ENCODE measurements around the gene RECQL. TPM values are rescaled to one million over a fixed set of nuclear protein-coding genes. Genes with fewer than 3 reads are reported as not detected.

Gene RECQL
- total and polyA plus RNA-seq, 2 of the 8 experiments (the other 6 are each of a cell fraction or from before 2014, with no cell fraction given): 8.1 to 40.3 TPM

- Histone ChIP-seq H3K14ac (ENCODE audit: insufficient read length) (no peak overlapping the region), H4K91ac (replicated peaks; ENCODE audit: insufficient read length, low read length) (no peak overlapping the region), H2BK12ac (ENCODE audit: low read depth, low read length) (no peak overlapping the region), H3K18ac (ENCODE audit: extremely low read depth, low read length) (no peak overlapping the region), H3K23ac (ENCODE audit: insufficient read length) (no peak overlapping the region), H3K9ac (replicated peaks in 1 of 4; ENCODE audit: extremely low read depth in 1 of 4, low read depth in 3 of 4, low read length in 3 of 4) (no peak overlapping the region), H2BK120ac (replicated peaks; ENCODE audit: low read depth, low read length) (no peak overlapping the region), H2BK20ac (ENCODE audit: low read length) (no peak overlapping the region), H3K23me2 (ENCODE audit: low read depth, low read length) (no peaks in the 10 kb centered on the region), H3K4me2 (ENCODE audit: insufficient read depth in 1 of 2, low read depth in 2 of 2, low read length in 2 of 2) (no peak overlapping the region), H3K4me3 (ENCODE audit: extremely low read depth in 1 of 4, insufficient read depth in 2 of 4, low read depth in 3 of 4, low read length in 4 of 4) (no peak overlapping the region), H3K79me2 (ENCODE audit: control insufficient read depth in 1 of 2, insufficient read depth in 2 of 2, low read length in 2 of 2) (no peaks in the 10 kb centered on the region), H4K5ac (ENCODE audit: insufficient read length, low read depth, low read length) (no peak overlapping the region), H3K79me1 (ENCODE audit: low read depth, low read length) (no peaks in the 10 kb centered on the region), H4K8ac (ENCODE audit: extremely low read depth, insufficient read depth, low read length) (no peak overlapping the region), H3K27me3 (replicated peaks in 1 of 4; ENCODE audit: control insufficient read depth in 3 of 4, extremely low read depth in 1 of 4, insufficient read depth in 3 of 4, low read length in 3 of 4) (no peaks in the 10 kb centered on the region), H3K9me3 (ENCODE audit: insufficient read depth in 2 of 2, low read depth in 1 of 2, low read length in 1 of 2) (no peaks in the 10 kb centered on the region), H3K4me1 (replicated peaks in 1 of 4; ENCODE audit: control insufficient read depth in 3 of 4, insufficient read depth in 4 of 4, low read length in 3 of 4) (no peaks in the 10 kb centered on the region), H3K4ac (replicated peaks; ENCODE audit: insufficient read length, low read depth, low read length) (no peak overlapping the region), H2AK5ac (ENCODE audit: low read depth, low read length) (no peak overlapping the region), H3K56ac (replicated peaks; ENCODE audit: insufficient read length, low read depth, low read length) (no peak overlapping the region), H4K20me1 (replicated peaks in 1 of 2; ENCODE audit: control insufficient read depth in 1 of 2, insufficient read depth in 2 of 2, low read length in 2 of 2) (peaks cover 0 to 2% of the 10 kb centered on the region in 2 experiments), H3K36me3 (ENCODE audit: control insufficient read depth in 2 of 4, insufficient read depth in 4 of 4, low read length in 3 of 4) (peaks cover 0 to 45% (median 11%) of the 10 kb centered on the region in 4 experiments; a peak in 5 of 8 replicates), H2AFZ (ENCODE audit: low read length) (no peak overlapping the region), H2BK15ac (ENCODE audit: low read length) (no peak overlapping the region), H2BK5ac (ENCODE audit: low read depth, low read length) (no peak overlapping the region), H3K27ac (ENCODE audit: low read depth, low read length) (no peak overlapping the region)
- 93% methylated on average over 2 of the region's 2 CpGs; no CpG with 5 or more reads in 1 of the 2 experiments for WGBS, 2 experiments (ENCODE audit: extremely low coverage in 1 of 2, insufficient coverage in 1 of 2, insufficient read length in 1 of 2, insufficient replicate concordance in 2 of 2, low coverage in 1 of 2, low lambda C conversion rate in 2 of 2, missing lambda C conversion rate in 1 of 2)
- FAIRE-seq: no peak
- CTCF ChIA-PET (ENCODE audit: partially characterized antibody): no interaction called here
- POLR2A ChIA-PET (ENCODE audit: partially characterized antibody): no interaction called here
- DNase-seq (ENCODE audit: low read depth in 1 of 2, low spot score in 2 of 2): no peak
- TF ChIP-seq NANOG (IDR thresholded peaks at IDR 0.05; ENCODE audit: insufficient read depth, low read depth, low read length, poor library complexity, severe bottlenecking) (no peak), TBP (IDR thresholded peaks at IDR 0.05; ENCODE audit: low read depth, low read length) (no peak), CREB1 (IDR thresholded peaks at IDR 0.05) (no peak), CBX5 (IDR thresholded peaks at IDR 0.05; ENCODE audit: low read depth, low read length) (no peak), JUND (IDR thresholded peaks at IDR 0.05; ENCODE audit: low read length) (no peak), RNF2 (IDR thresholded peaks at IDR 0.05; ENCODE audit: borderline replicate concordance, low read depth, low read length, missing control alignments, poor library complexity, severe bottlenecking) (no peak), SIX5 (IDR thresholded peaks at IDR 0.05; ENCODE audit: low read depth, low read length) (no peak), HDAC6 (IDR thresholded peaks at IDR 0.05; ENCODE audit: low read depth, low read length) (no peak)
Observed at GRCh38 chr12:21471294-21471693, 30.1 kb downstream of the RECQL start.

All from H1 (cell line).